Body of pancreas (tissue), 4 donors: ENCODE data around the gene SLN. TPM values are rescaled to one million over a fixed set of nuclear protein-coding genes. Genes with fewer than 3 reads are reported as not detected.
"Not testable (repeated sequence)": the region's sequence is repeated elsewhere in the genome, so short reads cannot be mapped to it uniquely, and the experiment has no call there.

Source experiments
- ATAC-seq: fragments of 150-250 bp; one replicate; pipeline ENCODE4 v1.9.1; 2016
- DNase-seq, 4 donors: peaks; one replicate each; pipeline ENCODE4 v3.0.0-alpha.2; 2019
- H3K27ac ChIP-seq, 4 donors: fragments of 200-600 bp; sonication (generic); 1 replicate in 3 of 4; 2 replicates in 1 of 4; pipeline versions ENCODE4 v1.5.1 to v1.6.1; 2016 to 2019; ENCODE audit warnings: mild to moderate bottlenecking in 1 of 4, mixed read lengths in 1 of 4, moderate library complexity in 1 of 4
- H3K27me3 ChIP-seq, 2 donors: fragments of 200-600 bp; sonication (generic); one replicate each; pipeline ENCODE4 v1.6.0; 2016; ENCODE audit warnings: mild to moderate bottlenecking in 1 of 2
- H3K36me3 ChIP-seq, 2 donors: fragments of 200-600 bp; sonication (generic); replicated peaks in 1 of 2; 2 replicates each; pipeline ENCODE4 v1.5.1; 2016; ENCODE audit warnings: low read depth in 2 of 2; ENCODE audit not compliant: insufficient read depth in 1 of 2
- H3K4me1 ChIP-seq: fragments of 200-600 bp; sonication (generic); one replicate; pipeline ENCODE4 v1.6.0; 2016
- H3K4me3 ChIP-seq, 2 donors: fragments of 200-600 bp; sonication (generic); 1 replicate in 1 of 2; 2 replicates in 1 of 2; pipeline ENCODE4 v1.5.1; 2016 to 2019
- H3K9me3 ChIP-seq, 3 donors: fragments of 200-600 bp; sonication (generic); 1 replicate in 2 of 3; 2 replicates in 1 of 3; pipeline ENCODE4 v1.5.1; 2016
- CTCF ChIP-seq, 7 experiments: fragments of 450-650 bp in 4 of 7; fragments of 200-600 bp in 3 of 7; sonication (generic) in 3 of 7; IDR thresholded peaks; one replicate each; pipeline ENCODE4 v1.5.1; 2016 to 2019; ENCODE audit warnings: antibody characterized with exemption in 7 of 7
- POLR2A ChIP-seq, 3 donors: fragments of 450-650 bp; IDR thresholded peaks; one replicate each; pipeline ENCODE4 v1.6.1; 2016; ENCODE audit warnings: antibody characterized with exemption in 3 of 3, mild to moderate bottlenecking in 2 of 3
- WGBS, 2 donors: methylation state at CpG; one replicate each; pipeline ENCODE4 v1.1.5; 2017; 5-methylcytosine and 5-hydroxymethylcytosine counted together
- intact Hi-C: fragments of 100-400 bp; cut with DNase I; formaldehyde crosslinking; loops from one replicate; pipeline ENCODE4 v1.15.1; 2023
- total RNA-seq, 2 donors: library from RNA; depleted of rRNA; stranded (reverse); fragments of >200 nt; gene quantifications; one replicate each; pipeline ENCODE4 v1.1.0, GENCODE V29; 2016

SLN gene
- total RNA-seq = 1 to 10 TPM; 2.3 to 3.0 TPM

DNA sequence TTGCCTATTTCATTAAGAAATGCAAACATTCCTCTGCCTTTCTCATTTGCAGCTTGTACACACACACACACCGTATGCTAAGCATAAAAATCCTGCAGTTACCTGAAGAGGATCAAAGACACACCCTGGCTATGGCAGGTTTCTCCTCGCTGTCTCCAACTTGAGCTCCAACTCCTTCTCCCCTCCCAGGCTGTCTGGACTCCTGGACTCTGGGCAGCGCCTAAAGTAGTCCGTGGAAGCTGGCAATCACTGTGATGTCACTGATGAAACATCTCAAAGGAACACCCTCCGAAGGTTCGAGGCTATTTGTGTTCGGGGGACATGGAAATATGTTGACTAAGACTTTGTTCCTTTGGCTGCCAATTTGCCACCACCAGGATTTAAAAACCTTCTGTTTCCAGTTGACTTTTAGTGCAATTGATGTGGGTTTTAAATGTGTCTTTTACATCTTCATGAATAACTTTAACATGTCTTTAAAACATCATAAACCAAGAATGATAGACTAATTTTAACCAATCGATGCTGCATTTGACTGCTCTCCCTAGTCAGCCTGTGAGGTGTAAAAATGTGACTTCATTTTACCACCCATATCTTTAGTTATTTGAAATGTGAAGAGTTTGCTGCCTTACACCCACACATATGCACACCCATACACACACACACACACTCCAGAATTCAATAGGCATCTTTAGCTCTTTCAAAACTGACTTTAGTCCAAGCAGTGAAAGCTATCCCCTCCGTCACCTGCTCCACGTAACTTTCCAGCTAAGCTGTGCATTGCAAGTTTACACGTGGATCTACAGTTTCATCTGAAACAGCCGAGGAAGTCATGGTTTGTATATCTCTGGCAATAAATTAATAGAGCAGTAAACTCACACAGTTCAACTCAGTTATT is at the start of gene SLN:
SLN (minus strand) TSS at position 196 of the 895 bp plus-strand sequence.
- WGBS, 2 donors = 41 to 50% methylated on average over 12 of the region's 12 CpGs

DNA sequence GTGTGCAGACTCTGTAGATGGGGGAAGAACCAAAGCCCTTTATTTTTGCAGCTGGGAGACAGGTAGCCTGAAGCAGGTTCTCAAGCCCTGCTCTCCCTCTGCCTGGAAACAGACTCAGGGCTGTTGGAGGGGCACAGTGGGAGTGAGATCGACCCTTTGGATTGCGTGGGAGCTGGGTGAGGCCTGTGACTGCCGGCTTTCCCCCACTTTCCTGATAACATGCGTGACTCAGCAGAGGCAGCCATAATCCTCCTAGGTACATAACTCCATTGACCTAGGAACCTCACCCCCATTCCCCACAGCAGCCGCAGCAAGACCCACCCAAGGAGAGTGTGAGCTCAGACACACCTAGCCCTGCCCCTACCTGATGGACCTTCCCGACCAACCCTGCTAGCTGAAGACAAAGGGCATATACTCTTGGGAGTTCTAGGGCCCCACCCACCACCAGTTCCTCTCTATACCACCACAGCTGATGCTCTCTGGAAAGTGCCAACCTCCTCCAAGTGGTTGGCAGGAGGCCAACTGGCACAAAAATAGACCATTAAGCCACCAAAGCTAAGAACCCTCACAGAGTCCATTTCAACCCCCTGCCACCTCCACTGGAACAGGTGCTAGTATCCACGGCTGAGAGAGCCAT is 47.0 kb upstream of the SLN start:
- H3K9me3 ChIP-seq, ATAC-seq, intact Hi-C loops, H3K36me3 ChIP-seq, H3K4me1 ChIP-seq, H3K27me3 ChIP-seq, H3K4me3 ChIP-seq, DNase-seq, H3K27ac ChIP-seq: not testable (repeated sequence)
- 71 to 83% methylated on average over 3 to 7 of the region's 7 CpGs for WGBS, 2 donors

More for the DNA sequence above, at the start of gene SLN:
- intact Hi-C loops = no loop called here
- no peak within 1 kb of the TSS for H3K4me3 ChIP-seq
- DNase-seq (no peak), ATAC-seq (no peak)
- no peaks in the 10 kb centered on the region for H3K36me3 ChIP-seq
- no peaks in the 10 kb centered on the region for H3K9me3 ChIP-seq
- H3K27me3 ChIP-seq = no peaks in the 10 kb centered on the region
- H3K4me1 ChIP-seq = peaks cover 5% of the 10 kb centered on the region
- TF ChIP-seq POLR2A (IDR thresholded peaks at IDR 0.05) (no peak), CTCF (IDR thresholded peaks at IDR 0.05) (no peak)
- no peak within 1 kb of the TSS for H3K27ac ChIP-seq

DNA sequence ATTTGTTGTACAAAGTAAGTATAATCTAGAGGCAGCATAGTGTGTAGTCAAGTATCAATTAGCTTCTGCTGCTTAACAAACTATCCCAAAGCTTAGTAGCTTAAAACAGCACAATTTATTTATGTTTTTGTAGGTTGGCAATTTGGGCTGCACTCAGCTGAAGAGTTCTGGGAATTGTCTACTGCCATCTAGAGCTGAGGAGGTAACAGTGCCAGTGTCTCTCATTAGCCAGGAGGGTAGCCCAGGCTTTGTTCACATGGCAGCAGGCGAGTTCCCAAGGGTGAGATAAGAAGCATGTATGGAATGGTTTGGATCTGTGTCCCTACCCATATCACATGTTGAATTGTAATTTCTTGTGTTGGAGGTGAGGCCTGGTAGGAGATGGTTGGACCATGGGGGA is 45.8 kb upstream of the SLN start:
- no peak for TF ChIP-seq POLR2A (IDR thresholded peaks at IDR 0.05)
- TF ChIP-seq CTCF (IDR thresholded peaks at IDR 0.05) = no peak
- no peak overlapping the region for H3K27ac ChIP-seq
- H3K9me3 ChIP-seq = no peaks in the 10 kb centered on the region
- H3K4me1 ChIP-seq = no peaks in the 10 kb centered on the region
- WGBS, 2 donors = 60 to 86% methylated on average over 1 of the region's 1 CpG
- DNase-seq = no peak
- ATAC-seq = no peak
- H3K4me3 ChIP-seq = no peak overlapping the region
- intact Hi-C loops = no loop called here
- no peaks in the 10 kb centered on the region for H3K36me3 ChIP-seq
- no peaks in the 10 kb centered on the region for H3K27me3 ChIP-seq

GRCh38 chr11:107756553-107756952 is 44.7 kb upstream of the SLN start:
- DNase-seq (no peak), ATAC-seq (no peak)
- WGBS, 2 donors = 77 to 88% methylated on average over 1 of the region's 1 CpG
- TF ChIP-seq POLR2A (IDR thresholded peaks at IDR 0.05) (no peak), CTCF (IDR thresholded peaks at IDR 0.05) (no peak)
- no peak overlapping the region for H3K27ac ChIP-seq
- H3K4me1 ChIP-seq = no peaks in the 10 kb centered on the region
- H3K27me3 ChIP-seq = no peaks in the 10 kb centered on the region
- H3K4me3 ChIP-seq = no peak overlapping the region
- H3K36me3 ChIP-seq = no peaks in the 10 kb centered on the region
- H3K9me3 ChIP-seq = no peaks in the 10 kb centered on the region
- intact Hi-C loops = no loop called here

DNA sequence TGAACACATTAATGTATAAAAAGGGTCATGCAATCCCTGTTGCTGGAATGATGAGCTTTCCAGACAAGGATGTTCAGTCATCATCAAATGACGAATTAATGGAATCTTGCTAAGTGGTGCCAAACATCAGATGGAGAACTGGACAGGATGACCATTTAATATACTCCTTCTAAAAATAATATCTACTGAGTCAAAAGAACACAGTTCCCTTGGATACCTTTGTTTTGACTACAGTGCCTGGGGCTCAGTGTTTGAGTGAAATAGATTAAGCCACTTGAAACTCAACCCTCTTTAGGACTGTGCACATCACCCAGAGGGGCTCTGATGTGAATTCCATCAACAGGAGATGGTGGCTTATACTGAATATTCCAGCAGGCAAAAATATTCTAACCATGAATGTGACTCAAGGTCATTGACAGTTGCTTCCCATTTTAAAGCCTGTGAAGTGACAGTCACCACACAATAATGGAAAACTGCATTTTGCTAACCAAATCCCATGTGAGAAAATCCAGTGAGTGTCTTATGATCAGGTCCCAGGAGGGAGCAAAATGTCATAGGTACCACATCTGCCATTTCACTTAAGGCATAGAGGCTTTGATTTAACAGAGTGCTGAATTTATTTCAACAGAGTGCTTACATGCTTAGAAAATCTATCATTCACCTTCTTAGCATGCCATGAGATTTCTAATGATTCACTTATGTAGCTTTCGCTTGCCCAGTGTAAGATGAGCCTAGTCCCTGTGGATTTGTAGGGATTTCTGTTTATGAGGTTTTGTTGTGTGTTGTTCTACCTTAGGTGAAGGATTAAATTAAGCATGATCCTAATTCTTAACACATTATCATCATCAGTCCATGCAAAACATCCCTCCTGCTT is 41.3 kb upstream of the SLN start:
- intact Hi-C loops = no loop called here
- 38 to 59% methylated on average over 2 of the region's 2 CpGs for WGBS, 2 donors
- Histone ChIP-seq H3K4me1 (no peaks in the 10 kb centered on the region), H3K27ac (no peak overlapping the region), H3K27me3 (no peaks in the 10 kb centered on the region), H3K36me3 (no peaks in the 10 kb centered on the region), H3K9me3 (no peaks in the 10 kb centered on the region), H3K4me3 (no peak overlapping the region)
- no peak for ATAC-seq
- TF ChIP-seq POLR2A (IDR thresholded peaks at IDR 0.05) (no peak), CTCF (IDR thresholded peaks at IDR 0.05) (no peak)
- no peak for DNase-seq
